HG02623 (cell line): ENCODE results near the gene OOSP3.
"Not testable (repeated sequence)": the region's sequence is repeated elsewhere in the genome, so short reads cannot be mapped to it uniquely, and the experiment has no call there.

Experiments used
- ATAC-seq: cut with Tn5 transposase; IDR thresholded peaks from one replicate; pipeline ENCODE4 v1.9.1; 2021; ENCODE audit warnings: moderate library complexity; ENCODE audit not compliant: unreplicated experiment

Gene OOSP3

GRCh38 chr11:59875856-59876519 is 2.6 kb upstream of the OOSP3 start:
- no peak for ATAC-seq

GRCh38 chr11:59877325-59877724 is 1.3 kb upstream of the OOSP3 start:
- no peak for ATAC-seq

- no peak for ATAC-seq
Observed at GRCh38 chr11:59877784-59878183, 798 bp upstream of the OOSP3 start.

GRCh38 chr11:59879567-59879966 is 985 bp downstream of the OOSP3 start:
- no peak for ATAC-seq

GRCh38 chr11:59883597-59883996 is 5.0 kb downstream of the OOSP3 start:
- ATAC-seq = no peak

- ATAC-seq = not testable (repeated sequence)
Observed at GRCh38 chr11:59887156-59887555, 8.6 kb downstream of the OOSP3 start.

DNA sequence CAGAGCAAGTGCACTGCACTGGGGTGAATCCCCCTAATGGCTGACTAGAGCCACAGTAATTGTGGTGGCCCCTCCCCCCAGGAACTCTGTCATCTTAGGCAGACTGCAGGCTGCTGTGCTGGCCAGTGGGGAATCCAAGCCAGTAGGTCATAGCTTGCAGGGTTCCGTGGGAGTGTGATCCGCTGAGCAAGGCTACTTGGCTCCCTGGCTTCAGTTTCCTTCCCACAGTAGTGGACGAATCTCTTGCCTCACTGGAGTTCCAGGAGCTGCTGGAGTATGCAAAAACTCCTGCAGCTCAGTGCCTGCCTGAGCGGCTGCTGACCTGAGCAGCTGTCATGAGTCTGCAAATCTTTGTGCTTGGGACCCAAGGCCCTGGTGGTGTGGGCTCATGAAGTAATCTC is 13.2 kb downstream of the OOSP3 start:
- no peak for ATAC-seq

DNA sequence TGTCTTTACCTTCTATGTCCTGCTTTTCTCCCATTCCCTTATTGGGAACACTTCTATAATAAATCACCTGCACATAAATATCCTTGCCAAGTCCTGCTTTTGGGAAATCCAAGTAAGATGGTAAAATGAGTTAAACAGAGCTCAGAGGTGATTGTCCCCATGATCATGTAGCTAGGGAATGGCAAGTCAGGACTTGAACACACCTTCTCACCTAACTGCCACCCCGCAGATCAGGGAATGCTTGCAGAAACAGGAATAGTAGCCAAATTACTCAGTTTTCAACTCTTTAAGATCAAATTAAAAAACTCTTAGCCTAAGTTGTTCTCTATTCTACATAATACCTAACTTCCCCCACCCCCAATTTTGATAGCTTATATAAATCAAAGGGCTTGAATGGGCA is 16.0 kb downstream of the OOSP3 start:
- no peak for ATAC-seq

GRCh38 chr11:59898046-59898445 is 19.5 kb downstream of the OOSP3 start:
- ATAC-seq = no peak

DNA sequence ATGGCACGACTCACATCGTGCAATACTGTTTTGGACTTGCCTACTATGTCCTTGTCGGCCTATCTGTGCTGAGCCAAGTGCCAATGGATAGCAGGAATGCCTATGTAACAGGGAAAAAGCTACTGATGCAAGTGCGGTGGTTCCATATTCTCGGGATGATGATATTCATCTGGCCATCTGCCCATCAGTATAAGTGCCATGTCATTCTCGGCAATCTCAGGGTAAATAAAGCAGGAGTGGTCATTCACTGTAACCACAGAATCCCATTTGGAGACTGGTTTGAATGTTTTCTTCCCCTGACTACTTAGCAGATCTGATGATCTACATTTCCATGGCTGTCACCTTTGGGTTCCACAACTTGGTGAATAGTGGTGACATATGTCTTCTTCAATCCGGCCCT is 20.1 kb downstream of the OOSP3 start:
- ATAC-seq = no peak

- ATAC-seq = no peak
Observed at GRCh38 chr11:59899532-59899931, 20.9 kb downstream of the OOSP3 start.

DNA sequence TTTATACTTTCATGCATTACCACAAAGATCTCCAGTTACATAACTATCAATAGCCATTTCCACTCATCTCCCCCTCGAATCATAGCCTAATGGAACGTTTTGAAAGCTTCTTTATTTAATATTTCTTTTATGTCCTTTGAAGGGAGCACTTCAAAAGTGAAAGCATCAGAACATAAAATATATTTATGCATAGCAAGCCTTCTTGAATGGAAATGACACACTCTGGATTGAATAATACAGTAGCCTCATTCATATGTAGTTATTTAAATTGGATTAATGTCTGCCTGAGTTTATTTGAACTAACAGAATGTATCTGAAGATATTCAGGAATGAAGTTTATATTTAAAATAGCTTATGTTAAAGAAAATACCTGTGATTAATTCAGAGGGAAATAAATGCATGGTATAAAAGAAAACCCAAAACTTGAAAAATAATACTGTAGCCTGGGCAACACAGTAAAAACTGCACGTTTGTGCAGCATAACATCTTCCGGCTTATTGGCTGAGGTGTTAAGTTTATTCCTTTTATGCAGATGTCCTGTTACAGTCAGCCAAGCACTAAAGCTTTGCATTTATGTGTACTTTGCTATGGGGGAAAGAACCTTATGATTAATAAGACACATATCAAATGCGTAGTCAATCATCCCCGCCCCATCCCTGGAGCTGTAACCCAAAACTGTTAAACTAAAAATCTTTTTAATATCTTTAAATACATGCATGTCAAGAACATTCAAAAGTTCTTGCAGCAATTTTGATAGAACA is 22.0 kb downstream of the OOSP3 start:
- ATAC-seq = no peak

GRCh38 chr11:59901306-59901705 is 22.7 kb downstream of the OOSP3 start:
- no peak for ATAC-seq

GRCh38 chr11:59903569-59903968 is 25.0 kb downstream of the OOSP3 start:
- ATAC-seq = not testable (repeated sequence)

- ATAC-seq = no peak
Observed at GRCh38 chr11:59918480-59918879, 39.9 kb downstream of the OOSP3 start.

- no peak for ATAC-seq
Observed at GRCh38 chr11:59918987-59919589, 40.5 kb downstream of the OOSP3 start.

DNA sequence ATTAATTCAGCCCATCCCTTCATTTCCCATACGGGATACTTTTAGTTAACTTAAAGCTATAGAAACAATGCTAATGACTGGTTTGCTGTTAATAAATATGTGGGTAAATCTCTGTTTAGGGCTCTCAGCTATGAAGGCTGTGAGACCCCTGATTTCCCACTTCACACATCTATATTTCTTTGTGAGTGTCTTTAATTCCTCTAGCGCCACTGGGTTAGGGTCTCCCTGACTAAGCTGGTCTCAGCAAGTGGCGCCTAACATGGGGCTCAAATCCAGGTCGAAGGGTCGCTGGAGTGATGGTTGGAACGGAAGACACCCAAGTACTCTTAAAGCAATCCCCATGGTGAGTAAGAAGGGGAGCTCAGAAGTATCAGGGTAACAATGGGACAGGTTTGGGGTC is 45.2 kb downstream of the OOSP3 start:
- no peak for ATAC-seq

DNA sequence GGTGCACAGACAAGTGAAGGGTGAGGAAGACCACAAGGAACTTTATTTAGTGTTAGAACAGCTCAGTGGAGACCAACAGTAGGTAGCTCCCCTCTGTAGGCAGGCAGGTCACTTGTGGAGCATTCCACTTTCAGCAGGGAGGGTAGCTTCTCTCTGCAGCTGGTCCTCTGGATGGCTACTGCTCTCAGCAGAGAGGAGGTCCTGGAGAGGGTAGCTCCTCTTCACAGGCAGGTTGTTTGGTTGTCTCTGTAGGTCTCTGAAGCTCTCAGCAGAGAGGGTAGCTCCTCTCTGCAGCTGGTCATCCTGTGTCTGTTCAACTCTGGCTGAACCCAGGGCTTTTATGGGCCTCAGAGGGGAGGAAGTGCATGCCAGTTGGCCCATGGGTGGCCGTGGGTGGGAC is 53.1 kb downstream of the OOSP3 start:
- ATAC-seq = no peak

DNA sequence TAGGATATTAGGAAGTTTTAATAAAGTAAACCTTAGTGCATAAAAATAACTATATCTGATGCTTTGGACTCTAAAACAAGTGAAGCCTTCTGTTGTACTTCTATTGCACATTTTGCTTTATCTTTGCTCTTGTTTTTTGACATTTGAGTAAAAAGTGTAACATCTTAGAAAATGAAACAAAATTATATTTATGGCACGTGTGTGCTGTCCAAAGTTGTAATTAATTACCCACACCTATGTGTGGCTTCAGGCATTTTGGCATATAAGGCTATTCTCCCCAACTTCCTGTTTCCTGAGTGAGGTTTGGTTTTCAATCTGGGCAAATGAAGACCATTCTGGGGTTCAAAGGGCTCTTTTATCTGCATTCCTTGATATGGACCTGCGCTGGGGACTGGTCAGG is 59.5 kb downstream of the OOSP3 start, which contains the start of gene OOSP1:
TSS of gene OOSP1 (plus strand) at position 301 of the 400 bp plus-strand sequence. CDS start at position 324, 23 bp downstream.
- ATAC-seq = no peak

DNA sequence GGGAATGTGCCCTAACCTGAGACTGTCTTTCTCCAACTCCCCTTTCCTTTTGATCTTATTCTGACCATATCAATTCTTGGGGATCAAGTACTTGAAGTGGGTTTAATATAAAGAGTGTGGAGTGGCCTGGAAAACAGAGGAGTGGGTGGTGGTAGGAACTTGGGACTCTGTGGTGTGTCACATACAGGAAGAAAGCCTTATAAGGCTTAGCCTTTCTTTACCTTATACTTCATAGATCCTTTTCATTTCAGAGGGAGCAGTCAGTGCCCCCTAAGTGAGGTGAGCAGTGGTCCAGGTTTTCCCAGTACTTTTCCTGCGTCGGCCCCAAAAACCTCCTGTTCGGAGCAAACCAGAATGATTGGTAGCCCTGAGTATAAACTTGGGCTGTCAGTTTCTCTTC is 60.1 kb downstream of the OOSP3 start:
- ATAC-seq = no peak

- no peak for ATAC-seq
Observed at GRCh38 chr11:59939482-59939881, 60.9 kb downstream of the OOSP3 start.

DNA sequence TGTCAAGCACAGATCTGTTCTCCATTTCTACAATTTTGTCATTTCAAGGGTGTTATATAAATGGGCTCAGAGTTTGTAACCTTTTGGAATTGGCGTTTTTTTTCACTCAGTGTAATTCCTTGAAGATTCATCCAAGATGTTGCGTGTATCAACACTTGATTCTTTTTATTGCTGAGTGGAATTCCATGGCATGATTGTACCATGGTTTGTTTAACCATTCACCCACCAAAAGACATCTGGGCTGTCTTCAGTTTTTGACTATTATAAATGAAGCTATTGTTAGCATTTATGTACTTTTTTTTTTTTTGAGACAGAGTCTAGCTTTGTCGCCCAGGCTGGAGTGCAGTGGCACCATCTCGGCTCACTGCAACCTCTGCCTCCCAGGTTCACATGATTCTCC is 62.5 kb downstream of the OOSP3 start:
- ATAC-seq = no peak
